ENCODE data around the gene CEACAM1.
A peak's percentile ranks its signal among the peaks of the same experiment; 100 is the strongest.
"Not testable (repeated sequence)": the region's sequence is repeated elsewhere in the genome, so short reads cannot be mapped to it uniquely, and the experiment has no call there.

Gene CEACAM1

DNA sequence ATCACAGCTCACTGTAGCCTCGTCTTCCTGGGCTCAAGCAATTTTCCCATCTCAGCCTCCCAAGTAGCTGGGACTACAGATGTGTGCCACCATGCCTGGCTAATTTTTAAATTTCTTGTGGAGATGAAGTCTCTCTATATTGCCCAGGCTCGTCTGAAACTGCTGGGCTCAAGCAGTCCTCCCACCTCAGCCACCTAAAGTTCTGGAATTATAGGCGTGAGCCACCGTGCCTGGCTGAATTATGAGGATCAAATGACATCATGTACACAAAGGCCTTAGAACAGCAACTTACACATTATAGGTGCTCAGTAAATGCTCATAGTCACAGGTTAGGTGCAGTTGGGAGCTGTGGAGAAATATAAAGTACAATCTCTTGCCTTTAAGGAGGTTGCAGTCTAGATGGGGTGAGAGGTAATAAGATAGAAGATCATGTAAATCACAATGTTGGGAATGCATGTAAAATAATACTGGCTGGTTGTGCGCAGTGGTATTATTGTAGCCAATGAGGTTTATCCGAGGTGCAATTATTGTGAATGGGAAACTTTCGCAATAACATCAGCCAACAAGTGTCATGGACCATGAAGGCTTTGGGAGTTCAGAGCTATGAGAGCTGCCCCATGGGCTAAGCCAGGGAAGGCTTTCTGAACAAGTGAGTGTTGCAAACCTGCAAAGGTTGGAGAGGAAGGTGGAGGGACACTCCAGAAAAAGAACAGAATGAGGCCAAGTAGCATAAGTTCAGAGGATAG lies 55.7 kb downstream of the CEACAM1 start:
- DNase-seq: no peak

DNA sequence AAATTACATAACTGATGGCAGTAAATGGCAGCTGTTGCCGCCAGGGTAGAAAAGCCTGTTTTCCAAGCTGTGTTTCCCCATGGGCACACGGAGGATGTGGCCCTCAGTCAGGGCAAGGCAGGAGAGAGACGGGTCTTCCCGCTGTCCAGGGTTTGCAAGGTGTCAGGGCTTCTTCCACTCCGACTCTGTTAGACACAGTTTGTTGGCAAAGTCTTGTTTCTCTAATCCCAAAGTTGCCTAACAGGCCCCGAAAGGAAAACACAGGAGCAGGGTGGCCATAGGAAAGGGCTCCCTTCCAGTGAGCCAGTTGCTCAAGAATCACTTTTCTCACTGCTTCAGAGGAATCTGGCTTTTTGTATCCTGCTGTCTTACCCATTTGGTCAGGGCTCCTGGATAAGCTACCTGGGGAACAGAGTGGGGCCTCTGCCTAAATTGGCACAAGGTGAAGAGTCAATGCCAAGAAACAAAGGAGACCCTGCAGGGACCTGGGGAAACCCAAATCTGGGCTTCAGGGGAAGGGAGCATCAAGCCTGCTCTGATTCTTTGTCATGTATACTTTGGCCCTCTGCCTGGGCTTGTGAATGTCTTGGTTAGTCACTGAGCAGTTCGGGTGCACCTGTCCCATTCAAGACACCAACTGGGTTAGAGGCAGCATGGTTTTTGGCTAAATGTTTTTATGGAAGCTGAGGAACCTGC lies 56.6 kb downstream of the CEACAM1 start:
- no peak for DNase-seq

DNA sequence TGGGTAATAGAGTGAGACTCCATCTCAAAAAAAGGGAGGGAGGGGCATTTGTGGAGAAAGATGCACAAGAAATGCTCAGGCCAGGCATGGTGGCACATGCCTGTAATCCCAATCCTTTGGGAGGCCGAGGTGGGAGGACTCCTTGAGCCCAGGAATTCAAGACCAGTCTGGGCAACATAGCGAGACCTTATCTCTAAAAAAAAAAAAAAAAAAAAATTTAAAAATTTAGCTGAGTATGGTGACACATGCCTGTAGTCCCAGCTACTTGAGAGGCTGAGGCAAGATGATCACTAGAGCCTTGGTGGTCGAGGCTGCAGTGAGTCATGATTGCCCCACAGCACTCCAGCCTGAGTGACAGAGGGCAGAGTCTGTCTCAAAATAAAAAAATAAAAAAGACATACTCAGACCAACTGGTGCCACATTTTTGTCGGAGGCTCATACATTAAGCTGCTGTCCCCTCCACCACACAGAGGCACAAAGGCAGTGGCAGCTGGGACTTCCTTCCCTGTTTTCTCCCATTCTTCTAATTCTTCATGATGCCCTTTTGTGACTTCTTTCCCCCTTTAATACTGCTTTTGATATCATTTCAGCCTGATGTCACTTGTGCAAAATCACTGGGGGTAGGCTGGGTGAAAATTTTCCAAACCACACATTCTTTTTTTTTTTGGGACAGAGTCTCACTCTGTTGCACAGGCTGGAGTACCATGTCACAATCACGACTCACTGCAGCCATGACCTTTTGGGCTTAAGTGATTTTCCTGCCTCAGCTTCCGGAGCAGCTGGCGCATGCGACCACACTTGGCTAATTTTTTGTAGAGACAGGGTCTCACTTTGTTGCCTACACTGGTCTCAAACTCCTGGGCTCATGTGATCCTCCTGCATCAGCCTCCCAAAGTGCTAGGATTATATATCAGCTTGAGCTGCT lies 58.7 kb downstream of the CEACAM1 start:
- peak; percentile 26 for DNase-seq

DNA sequence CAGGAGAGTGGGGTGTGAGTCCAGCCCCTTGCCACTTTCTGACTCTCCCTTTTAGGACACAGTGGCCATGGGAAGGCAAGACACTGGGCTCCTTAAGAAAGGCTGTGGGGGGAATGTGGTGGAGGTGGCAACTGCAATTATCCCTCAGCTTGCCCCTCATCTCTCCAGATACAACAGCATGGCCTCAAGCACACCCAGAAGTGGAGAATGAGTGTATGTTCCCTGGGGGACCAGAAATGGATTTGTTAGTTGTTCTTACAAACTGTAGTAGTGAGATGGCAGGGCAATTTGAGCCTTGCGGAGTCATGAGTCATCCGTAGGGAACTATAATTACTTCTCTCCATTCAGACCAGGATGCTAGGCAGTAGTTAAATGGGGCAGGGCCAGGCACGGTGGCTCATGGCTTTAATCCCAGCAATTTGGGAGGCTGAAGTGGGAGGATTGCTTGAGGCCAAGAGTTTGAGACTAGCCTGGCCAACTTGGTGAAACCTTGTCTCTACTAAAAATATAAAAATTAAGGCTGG lies 59.9 kb downstream of the CEACAM1 start:
- no peak for DNase-seq

DNA sequence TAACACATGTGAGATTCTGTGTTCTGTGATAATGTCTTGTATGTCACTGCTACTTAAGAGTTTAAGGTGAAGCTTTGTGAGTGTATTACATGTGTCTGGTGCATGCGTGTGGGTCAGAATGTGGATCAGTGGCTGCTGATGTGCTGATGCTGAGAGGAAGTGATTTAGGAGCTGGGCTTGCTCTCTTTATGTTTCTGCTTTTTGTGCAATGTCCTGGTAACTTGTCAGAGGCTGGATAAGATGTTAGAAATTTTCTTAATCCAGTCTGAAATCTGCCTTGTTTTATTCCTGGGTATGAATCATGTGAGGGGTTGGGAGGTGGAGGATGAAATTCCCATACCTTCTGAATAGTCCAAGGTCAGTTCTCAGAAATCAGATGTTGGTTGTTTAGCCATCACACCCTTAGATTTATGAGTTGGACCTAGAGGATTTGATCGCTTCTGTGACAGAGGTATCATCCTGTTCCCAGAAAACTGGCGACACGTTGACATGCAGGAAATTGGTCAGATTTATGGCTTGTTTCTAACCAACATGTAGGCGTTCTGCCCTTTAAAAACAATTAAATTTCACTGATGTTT lies 61.0 kb downstream of the CEACAM1 start:
- DNase-seq: peak; percentile 18

DNA sequence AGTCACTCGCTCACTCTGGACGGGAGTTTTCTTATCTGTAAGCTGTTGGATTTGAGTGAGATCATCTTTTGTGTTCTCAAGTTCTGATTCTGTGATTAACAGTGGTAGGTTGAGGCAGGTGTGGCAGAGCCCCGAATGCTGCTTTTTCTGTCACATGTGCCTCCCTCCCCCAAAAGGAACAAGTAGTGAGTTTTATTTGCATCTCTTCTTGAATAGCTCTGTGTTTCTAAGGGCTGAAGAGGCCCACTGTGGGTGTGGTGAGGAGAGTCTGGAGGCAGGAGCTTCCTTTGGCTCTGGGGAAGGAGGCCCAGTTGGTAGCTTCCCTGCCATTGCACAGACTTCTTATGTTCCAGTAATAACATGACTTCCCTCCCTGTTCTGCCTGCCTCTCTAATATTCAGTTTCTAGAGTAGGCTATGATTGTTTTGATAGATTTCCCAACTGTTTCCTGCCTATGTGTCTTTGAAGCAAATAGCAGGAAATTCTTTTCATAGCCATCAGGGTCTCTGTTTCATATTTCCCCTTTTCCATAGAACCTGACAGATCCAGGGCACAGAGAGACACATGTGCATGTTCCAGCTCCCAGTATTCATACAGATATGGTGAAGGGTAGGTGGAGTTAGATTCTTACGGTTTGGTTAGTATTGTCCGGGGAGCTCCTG lies 61.6 kb downstream of the CEACAM1 start:
- DNase-seq: no peak

DNA sequence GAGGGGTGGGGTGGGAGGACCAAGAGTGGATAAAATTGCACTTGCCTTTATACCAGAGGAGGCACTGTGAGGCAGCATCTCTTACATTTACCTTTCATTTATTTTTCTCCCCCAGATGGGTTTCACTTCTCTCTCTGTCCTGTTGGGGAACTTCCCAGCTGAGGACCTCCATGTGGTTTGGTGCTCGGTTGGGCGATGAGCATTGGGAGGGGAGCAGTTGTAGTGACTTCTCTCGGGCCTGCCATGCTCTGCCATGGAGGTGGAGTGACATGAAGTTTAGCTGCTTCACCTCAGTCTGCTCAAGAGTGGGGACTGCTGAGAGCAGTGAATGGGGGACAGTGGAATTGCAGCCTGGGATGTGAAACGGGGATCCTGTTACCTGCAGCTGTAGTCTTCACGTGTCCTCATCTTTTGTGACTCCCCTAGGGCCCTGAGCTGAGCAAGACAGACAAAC lies 62.4 kb downstream of the CEACAM1 start:
- no peak for DNase-seq

DNA sequence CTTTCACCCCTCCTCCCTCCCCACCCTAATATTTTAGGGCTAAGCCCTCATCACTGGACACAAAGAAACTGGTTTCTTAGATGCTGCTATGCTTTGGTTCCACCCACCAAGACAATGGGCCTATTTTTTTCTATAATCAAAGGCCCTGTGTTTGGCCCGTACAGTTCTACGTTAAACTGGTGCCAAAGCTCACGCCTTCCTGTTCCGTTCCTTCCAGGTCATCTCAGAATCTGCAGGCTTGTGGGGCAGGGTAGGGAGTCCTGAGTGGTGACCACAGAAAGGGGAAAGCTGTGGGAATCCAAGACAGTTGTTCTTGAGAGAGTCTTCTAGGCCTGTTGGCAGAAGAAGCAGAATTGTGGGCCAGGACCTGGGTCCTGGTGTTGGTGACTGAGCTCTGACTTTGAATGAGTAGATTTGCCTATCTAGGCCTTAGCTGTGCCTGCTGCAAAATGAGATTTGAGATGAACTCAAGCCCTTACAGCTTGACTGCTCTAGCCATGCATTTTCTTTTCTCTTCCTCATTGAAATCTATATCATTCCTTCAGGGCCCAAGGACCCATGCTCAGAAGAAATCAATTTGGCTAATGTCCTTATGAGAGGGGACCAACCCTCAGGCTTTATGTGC lies 66.5 kb downstream of the CEACAM1 start:
- no peak for DNase-seq

DNA sequence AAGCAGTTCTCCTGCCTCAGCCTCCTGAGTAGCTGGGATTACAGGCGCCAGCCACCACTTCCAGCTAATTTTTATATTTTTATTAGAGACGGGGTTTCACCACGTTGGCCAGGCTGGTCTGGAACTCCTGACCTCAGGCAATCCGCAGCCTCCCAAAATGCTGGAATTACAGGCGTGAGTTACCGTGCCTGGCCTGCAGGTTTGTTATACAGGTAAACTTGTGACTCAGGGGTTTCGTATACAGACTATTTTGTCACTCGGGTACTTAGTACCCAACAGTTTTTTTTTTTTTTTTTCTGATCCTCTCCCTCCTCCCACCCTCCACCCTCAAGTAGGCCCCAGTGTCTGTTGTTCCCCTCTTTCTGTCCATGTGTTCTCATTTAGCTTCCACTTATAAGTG lies 67.0 kb downstream of the CEACAM1 start:
- not testable (repeated sequence) for DNase-seq

DNA sequence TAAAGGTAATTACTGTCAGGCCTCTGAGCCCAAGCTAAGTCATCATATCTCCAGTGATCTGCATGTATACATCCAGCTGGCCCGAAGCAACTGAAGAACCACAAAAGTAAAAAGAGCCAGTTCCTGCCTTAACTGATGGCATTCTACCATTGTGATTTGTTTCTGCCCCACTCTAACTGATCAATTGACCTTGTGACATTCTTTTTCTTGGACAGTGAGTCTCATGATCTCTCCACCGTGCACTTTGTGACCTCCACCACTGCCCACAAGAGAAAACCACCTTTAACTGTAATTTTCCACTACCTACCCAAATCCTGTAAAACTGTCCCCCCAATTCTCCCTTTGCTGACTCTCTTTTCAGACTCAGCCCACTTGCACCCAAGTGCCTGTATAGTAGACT lies 68.4 kb downstream of the CEACAM1 start:
- no peak for DNase-seq

All from KG1 (cell line).